Measurements from ENCODE around the gene UBASH3A.

DNA sequence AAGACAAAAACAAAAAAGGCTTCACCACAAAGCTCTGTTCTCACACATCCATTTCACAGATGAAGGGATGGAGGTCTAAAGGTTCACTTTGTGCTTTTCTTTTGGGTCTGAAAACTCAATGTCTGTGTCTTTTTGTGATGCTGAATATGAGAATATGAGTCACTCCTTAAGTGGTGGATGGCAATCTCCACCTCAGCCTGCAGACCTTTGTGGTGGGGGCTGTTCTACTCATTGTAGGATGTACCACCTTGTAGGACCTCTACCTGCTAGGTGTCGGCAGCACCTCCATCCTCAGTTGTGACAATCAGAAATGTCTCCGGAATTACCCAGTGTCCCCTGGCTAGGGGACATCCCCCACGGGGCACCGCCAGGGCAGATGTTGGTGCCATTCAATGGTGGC is 42.8 kb downstream of the UBASH3A start:
- no peak for TF ChIP-seq EZH2 (IDR thresholded peaks at IDR 0.05; ENCODE audit: low read length, missing control alignments)
- TF ChIP-seq, protein P1, sequence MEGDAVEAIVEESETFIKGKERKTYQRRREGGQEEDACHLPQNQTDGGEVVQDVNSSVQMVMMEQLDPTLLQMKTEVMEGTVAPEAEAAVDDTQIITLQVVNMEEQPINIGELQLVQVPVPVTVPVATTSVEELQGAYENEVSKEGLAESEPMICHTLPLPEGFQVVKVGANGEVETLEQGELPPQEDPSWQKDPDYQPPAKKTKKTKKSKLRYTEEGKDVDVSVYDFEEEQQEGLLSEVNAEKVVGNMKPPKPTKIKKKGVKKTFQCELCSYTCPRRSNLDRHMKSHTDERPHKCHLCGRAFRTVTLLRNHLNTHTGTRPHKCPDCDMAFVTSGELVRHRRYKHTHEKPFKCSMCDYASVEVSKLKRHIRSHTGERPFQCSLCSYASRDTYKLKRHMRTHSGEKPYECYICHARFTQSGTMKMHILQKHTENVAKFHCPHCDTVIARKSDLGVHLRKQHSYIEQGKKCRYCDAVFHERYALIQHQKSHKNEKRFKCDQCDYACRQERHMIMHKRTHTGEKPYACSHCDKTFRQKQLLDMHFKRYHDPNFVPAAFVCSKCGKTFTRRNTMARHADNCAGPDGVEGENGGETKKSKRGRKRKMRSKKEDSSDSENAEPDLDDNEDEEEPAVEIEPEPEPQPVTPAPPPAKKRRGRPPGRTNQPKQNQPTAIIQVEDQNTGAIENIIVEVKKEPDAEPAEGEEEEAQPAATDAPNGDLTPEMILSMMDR (conservative IDR thresholded peaks at IDR 0.05 in 1 of 2, IDR thresholded peaks at IDR 0.05 in 1 of 2; ENCODE audit: low read depth in 1 of 2, low read length in 2 of 2) = no peak
